GM06990 (cell line): ENCODE measurements around the gene HAPSTR1.
"Not testable (repeated sequence)": the region's sequence is repeated elsewhere in the genome, so short reads cannot be mapped to it uniquely, and the experiment has no call there.

Experiments
- DNase-seq: peaks from one replicate; pipeline ENCODE4 v3.0.0-alpha.2; 2011; ENCODE audit not compliant: insufficient read length; ENCODE audit errors: extremely low read depth
- H3K27me3 ChIP-seq: replicated peaks from 2 replicates; pipeline ENCODE4 v1.6.0; 2011; ENCODE audit warnings: low read length; ENCODE audit not compliant: control insufficient read depth, insufficient read depth
- H3K36me3 ChIP-seq: 2 replicates; pipeline ENCODE4 v1.5.1; 2011; ENCODE audit warnings: low read length; ENCODE audit not compliant: control insufficient read depth, insufficient read depth
- H3K4me3 ChIP-seq: replicated peaks from 2 replicates; pipeline ENCODE4 v1.5.1; 2011; ENCODE audit warnings: low read depth, mild to moderate bottlenecking, control low read depth, low read length
- CTCF ChIP-seq: IDR thresholded peaks from 2 replicates; pipeline ENCODE4 v1.5.1; 2011; ENCODE audit warnings: low read length, control low read depth, mild to moderate bottlenecking, inconsistent platforms; ENCODE audit not compliant: insufficient read depth, poor library complexity, severe bottlenecking

The HAPSTR1 gene

GRCh38 chr16:9072806-9073341 is 18.6 kb upstream of the HAPSTR1 start:
- no peak for TF ChIP-seq CTCF
- peak; percentile 37 for DNase-seq
- H3K4me3 ChIP-seq, result no peak overlapping the region
- no peaks in the 10 kb centered on the region for H3K27me3 ChIP-seq
- no peaks in the 10 kb centered on the region for H3K36me3 ChIP-seq

DNA sequence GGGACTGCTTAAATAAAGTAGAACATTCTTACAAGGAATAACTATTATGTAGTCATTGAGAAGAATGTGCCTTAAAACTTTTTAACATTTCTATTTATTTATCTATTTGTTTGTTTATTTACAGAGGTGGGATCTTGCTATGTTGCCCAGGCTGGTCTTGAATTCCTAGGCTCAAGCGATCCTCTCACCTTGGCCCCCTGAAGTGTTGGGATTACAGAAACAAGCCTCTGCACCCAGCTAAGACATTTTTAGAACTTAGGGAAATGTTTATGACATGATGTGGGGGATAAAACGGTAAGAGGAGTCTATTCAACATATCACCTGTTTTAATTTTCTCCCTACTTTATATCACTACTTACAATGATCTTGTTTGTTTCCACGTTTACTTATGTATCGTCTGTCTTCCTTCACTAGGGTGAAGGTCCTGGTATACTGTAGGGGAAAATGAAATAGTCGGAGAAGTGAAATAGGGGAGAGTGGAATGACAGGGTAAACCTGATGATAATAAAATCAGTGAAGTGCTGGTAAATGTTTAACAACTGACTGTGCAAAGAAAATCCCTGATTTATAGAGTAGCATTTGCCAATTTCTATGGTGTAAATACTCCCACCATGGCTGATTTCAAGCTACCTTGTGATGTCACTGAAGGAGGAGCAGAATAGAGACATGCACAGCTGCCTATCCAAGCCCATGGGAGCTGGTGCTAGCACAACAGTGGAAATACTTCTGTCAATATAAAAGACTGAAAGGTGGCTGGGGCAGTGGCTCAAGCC is 16.0 kb upstream of the HAPSTR1 start:
- H3K4me3 ChIP-seq, result no peak overlapping the region
- DNase-seq, result no peak
- no peaks in the 10 kb centered on the region for H3K27me3 ChIP-seq
- no peaks in the 10 kb centered on the region for H3K36me3 ChIP-seq
- TF ChIP-seq CTCF, result no peak

DNA sequence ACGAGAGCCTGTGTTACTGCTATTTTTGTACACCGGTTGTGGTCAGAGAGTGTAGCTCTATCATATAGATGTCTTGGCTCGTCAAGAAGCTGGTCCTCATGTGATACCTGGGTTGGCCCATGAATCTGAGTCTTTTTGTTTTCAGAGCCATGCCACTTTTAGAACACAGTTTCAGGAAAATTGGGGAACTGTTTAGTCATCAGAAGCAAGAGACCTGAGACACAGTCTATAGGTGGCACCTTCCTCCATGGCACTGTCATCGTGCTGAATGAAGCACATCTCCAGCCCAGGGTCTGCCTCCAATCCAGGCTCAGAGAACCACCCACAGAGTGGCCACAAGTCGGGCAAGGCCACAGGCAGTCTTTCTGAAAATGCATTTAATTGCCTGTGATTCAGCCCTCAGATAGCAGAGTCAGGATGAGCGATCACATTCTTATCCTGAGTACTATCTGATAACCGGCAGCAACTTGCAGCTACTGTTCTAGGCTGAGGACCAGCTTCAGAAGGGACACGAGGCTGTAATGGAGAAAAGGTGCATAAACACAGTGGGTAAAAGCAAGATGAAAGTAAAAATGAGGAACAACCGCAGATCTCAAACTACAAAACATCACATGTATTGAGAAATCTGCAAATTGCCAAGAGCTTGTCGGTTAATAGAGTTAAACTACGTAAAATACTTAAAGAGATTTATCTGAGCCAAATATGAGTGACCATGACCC is 14.2 kb upstream of the HAPSTR1 start:
- no peak for DNase-seq
- no peak for TF ChIP-seq CTCF
- no peaks in the 10 kb centered on the region for H3K36me3 ChIP-seq
- H3K27me3 ChIP-seq, result no peaks in the 10 kb centered on the region
- no peak overlapping the region for H3K4me3 ChIP-seq

DNA sequence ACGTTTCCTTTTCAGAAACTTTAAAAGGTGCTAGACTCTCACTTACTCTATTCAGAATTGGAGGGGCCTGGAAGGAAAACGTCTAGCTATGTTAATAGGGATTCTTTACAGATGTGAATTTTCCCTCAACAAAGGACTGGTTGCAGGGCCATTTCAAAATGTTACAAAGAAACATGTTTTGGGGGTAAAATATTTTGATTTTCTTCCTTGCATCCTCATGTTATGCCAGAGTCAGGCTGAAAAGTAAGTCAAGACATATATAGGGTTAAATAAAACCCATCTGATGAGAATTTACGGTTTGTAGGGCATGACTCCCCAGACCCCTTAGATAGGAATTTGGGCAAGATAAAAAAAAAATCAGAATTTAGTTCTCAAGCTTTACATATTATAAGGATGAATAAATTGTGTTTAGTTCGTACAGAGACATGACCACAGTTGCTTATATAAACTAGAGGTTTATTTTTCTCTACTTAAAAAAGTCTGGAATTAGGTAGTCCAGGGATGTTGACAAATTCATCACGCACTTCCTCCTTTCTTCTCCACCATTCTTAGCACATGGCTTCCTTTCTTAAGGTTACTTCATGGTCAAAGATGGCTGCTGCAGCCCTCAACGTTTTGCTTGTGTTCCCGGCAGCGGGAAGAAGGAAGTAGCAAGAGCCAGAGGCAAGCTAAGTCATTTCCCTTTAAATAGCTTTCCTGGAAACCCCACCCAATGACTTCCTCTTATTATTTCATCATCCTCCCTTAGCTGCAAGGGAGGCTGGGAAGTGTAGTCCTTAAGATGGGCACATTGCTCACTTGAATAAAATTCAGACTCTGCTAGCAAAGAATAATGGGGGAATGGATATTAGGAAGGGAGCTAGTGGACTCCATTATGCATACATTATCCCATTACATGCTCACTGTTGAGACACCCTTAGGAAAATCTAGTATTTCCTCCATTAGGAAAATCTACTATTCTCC is 12.7 kb upstream of the HAPSTR1 start:
- not testable (repeated sequence) for H3K27me3 ChIP-seq, H3K4me3 ChIP-seq, H3K36me3 ChIP-seq
- peak; percentile 62 for DNase-seq

DNA sequence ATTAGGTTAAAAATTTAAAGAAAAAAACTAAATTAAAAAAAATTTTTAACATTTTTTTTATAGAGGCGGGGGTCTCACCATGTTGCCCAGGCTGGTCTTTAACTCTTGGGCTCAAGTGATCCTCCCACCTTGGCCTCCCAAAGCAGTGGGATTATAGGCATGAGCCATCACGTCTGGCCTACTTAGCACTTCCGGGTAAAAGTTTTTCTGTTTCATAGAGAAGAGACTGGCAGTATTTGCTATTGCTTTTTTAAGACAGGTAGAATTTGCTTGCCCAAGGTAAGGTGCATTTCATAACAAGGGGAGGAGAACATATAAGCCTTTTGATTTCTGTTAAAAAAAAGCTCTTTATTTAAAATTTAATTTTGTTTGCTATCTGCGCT is 12.0 kb upstream of the HAPSTR1 start:
- Histone ChIP-seq H3K27me3 (no peaks in the 10 kb centered on the region), H3K4me3 (no peak overlapping the region), H3K36me3 (no peaks in the 10 kb centered on the region)
- DNase-seq, result no peak
- TF ChIP-seq CTCF, result no peak
